DMS79 (cell line): Measurements from ENCODE around the gene KRTAP10-3.
"Not testable (repeated sequence)": the region's sequence is repeated elsewhere in the genome, so short reads cannot be mapped to it uniquely, and the experiment has no call there.

Experiments
- DNase-seq: peaks from one replicate; lab custom pipeline; 2025; lab: John Stamatoyannopoulos, UW

Gene KRTAP10-3

GRCh38 chr21:44558695-44559094 is at the start of gene KRTAP10-3:
TSS of gene KRTAP10-3 (minus strand) at chr21:44558795. CDS start at chr21:44558715, 80 bp downstream.
- no peak for DNase-seq

GRCh38 chr21:44606495-44606894 is 47.9 kb upstream of the KRTAP10-3 start:
- no peak for DNase-seq

- no peak for DNase-seq
These were observed 45.3 kb upstream of the KRTAP10-3 start for GRCh38 chr21:44603911-44604310.

- no peak for DNase-seq
These were observed 44.7 kb upstream of the KRTAP10-3 start for GRCh38 chr21:44603109-44603875.

- no peak for DNase-seq
These were observed 43.9 kb upstream of the KRTAP10-3 start for GRCh38 chr21:44602463-44602850.

- DNase-seq = no peak
These were observed 43.2 kb upstream of the KRTAP10-3 start for GRCh38 chr21:44601596-44602462.

GRCh38 chr21:44601091-44601490 is 42.5 kb upstream of the KRTAP10-3 start:
- DNase-seq = not testable (repeated sequence)

GRCh38 chr21:44600118-44600978 is 41.8 kb upstream of the KRTAP10-3 start, which contains the start of gene KRTAP10-7:
TSS of gene KRTAP10-7 (plus strand) at chr21:44600597. CDS start at chr21:44600622, 25 bp downstream.
- not testable (repeated sequence) for DNase-seq

- no peak for DNase-seq
These were observed 40.9 kb upstream of the KRTAP10-3 start for GRCh38 chr21:44599264-44600029.

GRCh38 chr21:44598061-44598460 is 39.5 kb upstream of the KRTAP10-3 start:
- no peak for DNase-seq

- no peak for DNase-seq
These were observed 37.6 kb upstream of the KRTAP10-3 start for GRCh38 chr21:44596068-44596725.

- no peak for DNase-seq
These were observed 36.9 kb upstream of the KRTAP10-3 start for GRCh38 chr21:44595524-44595923.

GRCh38 chr21:44594406-44594916 is 35.9 kb upstream of the KRTAP10-3 start:
- DNase-seq = no peak

- DNase-seq = peak; percentile 38
These were observed 35.2 kb upstream of the KRTAP10-3 start for GRCh38 chr21:44593598-44594405.

- DNase-seq = no peak
These were observed 34.1 kb upstream of the KRTAP10-3 start, which contains the start of gene KRTAP10-6 for GRCh38 chr21:44592446-44593311. TSS of gene KRTAP10-6 (minus strand) at chr21:44592505. CDS start at chr21:44592484, 21 bp downstream.

GRCh38 chr21:44591801-44592130 is 33.2 kb upstream of the KRTAP10-3 start:
- DNase-seq = not testable (repeated sequence)

- not testable (repeated sequence) for DNase-seq
These were observed 32.6 kb upstream of the KRTAP10-3 start for GRCh38 chr21:44590897-44591800.
